Parathyroid adenoma (tissue), 2 donors: ENCODE data around the gene TNRC18.

ENCODE experiments used
- H2AFZ ChIP-seq: fragments of 300-600 bp; sonication (generic); one replicate; pipeline ENCODE4 v1.7.0; 2017; ENCODE audit warnings: antibody characterized with exemption, mild to moderate bottlenecking
- H3K27ac ChIP-seq: fragments of 300-600 bp; sonication (generic); one replicate; pipeline ENCODE4 v1.7.0; 2017
- H3K27me3 ChIP-seq: fragments of 300-600 bp; sonication (generic); one replicate; pipeline ENCODE4 v1.7.0; 2017; ENCODE audit warnings: low read length; ENCODE audit not compliant: control insufficient read depth, insufficient read depth
- H3K36me3 ChIP-seq: fragments of 300-600 bp; sonication (generic); one replicate; pipeline ENCODE4 v1.7.0; 2017; ENCODE audit warnings: low read length; ENCODE audit not compliant: control insufficient read depth, insufficient read depth
- H3K4me1 ChIP-seq: fragments of 300-600 bp; sonication (generic); one replicate; pipeline ENCODE4 v1.7.0; 2017; ENCODE audit warnings: control low read depth
- H3K4me2 ChIP-seq: fragments of 300-600 bp; sonication (generic); one replicate; pipeline ENCODE4 v1.7.0; 2017; ENCODE audit warnings: low read length
- H3K4me3 ChIP-seq: fragments of 300-600 bp; sonication (generic); one replicate; pipeline ENCODE4 v1.7.0; 2017; ENCODE audit warnings: low read depth, low read length
- H3K79me2 ChIP-seq: fragments of 300-600 bp; sonication (generic); one replicate; pipeline ENCODE4 v1.7.0; 2017; ENCODE audit warnings: control low read depth
- H3K9ac ChIP-seq: fragments of 300-600 bp; sonication (generic); one replicate; pipeline ENCODE4 v1.7.0; 2017; ENCODE audit warnings: mild to moderate bottlenecking
- H3K9me3 ChIP-seq: fragments of 300-600 bp; sonication (generic); one replicate; pipeline ENCODE4 v1.7.0; 2017; ENCODE audit warnings: low read length; ENCODE audit not compliant: control insufficient read depth
- TF ChIP-seq, protein P1 (sequence below): fragments of 300-600 bp; sonication (generic); IDR thresholded peaks from one replicate; pipeline ENCODE4 v1.7.0; 2017; ENCODE audit warnings: antibody characterized with exemption, mild to moderate bottlenecking
- donor health status: primary hyperparathyroidism.

Gene TNRC18

DNA sequence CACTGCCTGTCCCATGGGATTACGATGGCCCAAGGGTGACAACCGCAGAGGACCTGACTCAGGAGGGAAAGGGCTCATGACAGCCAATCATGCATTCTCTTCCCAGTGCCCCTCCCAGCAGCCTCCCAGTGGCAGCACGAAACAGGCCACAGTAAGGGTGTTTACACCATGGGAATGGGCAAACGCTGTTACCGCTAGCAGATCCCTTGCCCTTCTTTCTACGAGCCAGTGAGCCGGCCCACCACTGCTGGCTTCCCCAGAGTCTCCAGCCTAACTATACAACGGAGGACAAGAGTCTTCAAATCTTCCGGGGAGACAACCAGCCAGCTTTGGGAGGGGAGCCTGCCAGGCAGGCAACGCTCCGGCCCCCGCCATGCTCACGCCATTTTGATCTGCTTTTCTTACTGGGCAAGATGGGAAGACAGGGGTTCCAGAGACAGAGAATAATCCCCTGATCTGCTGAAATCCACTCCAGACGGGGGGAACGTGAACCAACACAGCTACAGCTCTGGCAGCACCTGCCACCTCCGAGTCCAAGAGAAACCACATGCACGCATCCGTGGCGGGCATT, 71.1 kb downstream of the TNRC18 start:
- H3K36me3 ChIP-seq = no peaks in the 10 kb centered on the region
- no peak overlapping the region for H3K9ac ChIP-seq
- no peak overlapping the region for H2AFZ ChIP-seq
- no peak overlapping the region for H3K27ac ChIP-seq
- no peak overlapping the region for H3K4me2 ChIP-seq
- H3K27me3 ChIP-seq = no peaks in the 10 kb centered on the region
- TF ChIP-seq, protein P1, sequence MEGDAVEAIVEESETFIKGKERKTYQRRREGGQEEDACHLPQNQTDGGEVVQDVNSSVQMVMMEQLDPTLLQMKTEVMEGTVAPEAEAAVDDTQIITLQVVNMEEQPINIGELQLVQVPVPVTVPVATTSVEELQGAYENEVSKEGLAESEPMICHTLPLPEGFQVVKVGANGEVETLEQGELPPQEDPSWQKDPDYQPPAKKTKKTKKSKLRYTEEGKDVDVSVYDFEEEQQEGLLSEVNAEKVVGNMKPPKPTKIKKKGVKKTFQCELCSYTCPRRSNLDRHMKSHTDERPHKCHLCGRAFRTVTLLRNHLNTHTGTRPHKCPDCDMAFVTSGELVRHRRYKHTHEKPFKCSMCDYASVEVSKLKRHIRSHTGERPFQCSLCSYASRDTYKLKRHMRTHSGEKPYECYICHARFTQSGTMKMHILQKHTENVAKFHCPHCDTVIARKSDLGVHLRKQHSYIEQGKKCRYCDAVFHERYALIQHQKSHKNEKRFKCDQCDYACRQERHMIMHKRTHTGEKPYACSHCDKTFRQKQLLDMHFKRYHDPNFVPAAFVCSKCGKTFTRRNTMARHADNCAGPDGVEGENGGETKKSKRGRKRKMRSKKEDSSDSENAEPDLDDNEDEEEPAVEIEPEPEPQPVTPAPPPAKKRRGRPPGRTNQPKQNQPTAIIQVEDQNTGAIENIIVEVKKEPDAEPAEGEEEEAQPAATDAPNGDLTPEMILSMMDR = no peak
- H3K4me3 ChIP-seq = no peak overlapping the region
- H3K79me2 ChIP-seq = peaks cover 67% of the 10 kb centered on the region
- H3K4me1 ChIP-seq = peaks cover 9% of the 10 kb centered on the region
- no peaks in the 10 kb centered on the region for H3K9me3 ChIP-seq

DNA sequence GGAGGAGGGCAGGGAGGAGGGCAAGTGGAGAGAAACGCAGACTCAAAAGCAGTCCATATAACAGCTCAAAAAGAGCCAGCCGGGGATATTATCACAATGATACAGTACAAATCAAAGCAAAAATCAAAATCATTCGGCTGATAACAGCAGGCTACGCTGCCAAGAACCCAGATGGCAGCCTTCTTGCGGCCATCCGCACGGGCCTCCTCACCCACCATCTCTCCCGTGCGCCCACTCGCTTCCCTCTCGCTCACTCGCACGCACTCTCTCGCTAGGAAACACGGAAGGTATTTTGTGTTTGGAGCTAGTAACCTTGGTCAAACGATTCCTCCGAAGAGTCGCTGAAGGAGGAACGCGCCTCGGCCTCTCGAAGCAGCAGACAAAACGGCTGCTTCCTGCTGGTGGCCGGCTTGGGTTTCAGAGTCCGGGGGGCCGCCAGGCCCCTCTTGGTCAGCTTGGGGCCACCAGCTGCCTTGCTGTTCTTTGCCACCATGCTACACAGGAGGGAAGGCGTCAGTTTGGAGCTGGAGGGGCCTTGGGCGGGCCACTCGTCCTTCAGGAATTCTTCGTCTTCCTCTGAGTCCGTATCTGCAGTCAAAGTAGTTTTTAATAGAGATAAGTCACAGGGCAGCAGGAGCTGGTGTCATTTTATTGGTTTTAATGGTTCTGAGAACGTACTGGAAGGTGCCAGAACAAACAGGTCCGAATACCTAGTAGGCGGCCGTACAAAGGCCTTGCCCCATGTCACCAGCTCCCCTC, 71.9 kb downstream of the TNRC18 start:
- Histone ChIP-seq H3K4me3 (no peak overlapping the region), H2AFZ (no peak overlapping the region), H3K4me1 (peaks cover 5% of the 10 kb centered on the region), H3K9ac (no peak overlapping the region), H3K27me3 (no peaks in the 10 kb centered on the region), H3K36me3 (no peaks in the 10 kb centered on the region), H3K79me2 (peaks cover 64% of the 10 kb centered on the region), H3K9me3 (no peaks in the 10 kb centered on the region), H3K27ac (no peak overlapping the region), H3K4me2 (no peak overlapping the region)
- TF ChIP-seq, protein P1 = no peak

DNA sequence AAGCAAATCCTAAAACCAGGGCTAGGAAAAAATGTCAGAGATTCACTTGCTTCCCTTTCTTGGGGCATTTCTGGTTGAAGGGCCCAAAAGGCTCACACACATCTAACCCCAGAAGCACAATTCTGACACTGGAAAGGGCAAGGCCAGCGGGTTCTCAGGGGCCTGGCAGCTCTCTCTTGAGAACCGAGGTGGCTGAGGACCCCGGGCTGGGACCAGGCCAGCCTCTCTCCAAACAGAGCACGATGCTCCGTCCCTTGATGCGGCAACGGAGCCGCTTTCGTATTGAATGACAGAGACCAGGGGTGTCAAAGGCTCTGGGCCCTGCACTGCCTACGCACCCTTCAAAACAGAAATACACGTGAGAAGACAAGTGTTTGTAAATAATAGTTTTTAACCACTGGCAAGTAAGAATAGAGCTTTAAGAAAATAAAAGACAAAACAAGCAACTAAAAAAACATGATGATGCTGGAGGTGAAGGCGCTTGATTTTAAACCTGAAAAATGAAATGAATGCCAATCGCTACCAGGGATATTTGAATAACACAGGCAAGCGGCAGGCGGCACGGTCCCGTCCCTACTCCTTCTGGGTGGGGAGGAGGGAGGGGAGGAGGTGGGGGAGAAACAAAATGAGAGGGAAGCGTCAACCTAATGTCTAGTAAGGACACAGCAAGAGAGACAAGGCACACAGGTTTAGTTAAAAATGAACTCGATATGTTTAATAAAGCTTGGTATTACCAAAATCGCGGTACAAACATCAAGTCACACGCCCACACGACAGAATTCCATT, 72.8 kb downstream of the TNRC18 start:
- Histone ChIP-seq H3K27me3 (no peaks in the 10 kb centered on the region), H3K9ac (no peak overlapping the region), H2AFZ (no peak overlapping the region), H3K79me2 (peaks cover 58% of the 10 kb centered on the region), H3K27ac (no peak overlapping the region), H3K36me3 (no peaks in the 10 kb centered on the region), H3K4me1 (peaks cover 5% of the 10 kb centered on the region), H3K9me3 (no peaks in the 10 kb centered on the region), H3K4me3 (no peak overlapping the region), H3K4me2 (no peak overlapping the region)
- TF ChIP-seq, protein P1 = no peak

DNA sequence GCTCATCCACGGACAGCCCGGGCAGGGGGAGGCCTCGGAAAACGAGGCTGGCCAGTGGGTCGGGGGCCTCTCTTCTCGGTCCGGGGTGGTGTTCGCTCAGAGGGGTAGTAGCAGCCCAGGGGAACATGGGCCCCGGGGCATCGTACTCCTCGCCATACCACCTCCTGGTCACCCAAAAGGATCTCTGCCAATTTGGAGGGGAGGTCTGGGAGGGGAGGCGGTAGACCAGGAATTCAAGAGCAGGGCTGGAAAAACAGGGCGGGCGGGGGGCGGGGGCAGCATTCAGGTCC, 73.5 kb downstream of the TNRC18 start:
- no peak overlapping the region for H3K27ac ChIP-seq
- no peak overlapping the region for H3K9ac ChIP-seq
- TF ChIP-seq, protein P1 = no peak
- H2AFZ ChIP-seq = no peak overlapping the region
- H3K9me3 ChIP-seq = no peaks in the 10 kb centered on the region
- no peak overlapping the region for H3K4me3 ChIP-seq
- H3K4me2 ChIP-seq = no peak overlapping the region
- H3K79me2 ChIP-seq = peaks cover 53% of the 10 kb centered on the region
- H3K36me3 ChIP-seq = no peaks in the 10 kb centered on the region
- peaks cover 5% of the 10 kb centered on the region for H3K4me1 ChIP-seq
- no peaks in the 10 kb centered on the region for H3K27me3 ChIP-seq
